ENCODE data around the gene TMEM141.
"Not testable (repeated sequence)": the region's sequence is repeated elsewhere in the genome, so short reads cannot be mapped to it uniquely, and the experiment has no call there.

The TMEM141 gene

DNA sequence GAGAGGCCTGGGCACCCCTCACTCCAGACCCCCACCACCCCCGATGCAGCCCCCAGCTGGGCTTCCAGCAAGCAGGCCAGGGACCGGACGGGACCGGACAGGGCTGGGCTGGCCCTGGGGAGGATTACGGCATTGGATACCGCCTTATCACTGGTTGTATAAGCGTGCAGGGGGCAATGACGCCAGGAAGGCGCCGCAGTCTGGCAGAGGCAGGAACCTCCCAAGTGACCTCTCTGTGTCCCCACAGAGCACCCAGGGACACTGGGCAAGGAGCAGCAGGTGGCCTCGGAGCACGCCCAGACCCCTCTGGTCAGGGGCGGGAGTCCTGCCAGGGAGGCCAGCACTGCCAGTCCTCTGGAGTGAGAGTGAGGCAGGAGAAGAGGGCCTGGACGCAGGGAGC lies 26.1 kb upstream of the TMEM141 start:
- TF ChIP-seq, protein P1, sequence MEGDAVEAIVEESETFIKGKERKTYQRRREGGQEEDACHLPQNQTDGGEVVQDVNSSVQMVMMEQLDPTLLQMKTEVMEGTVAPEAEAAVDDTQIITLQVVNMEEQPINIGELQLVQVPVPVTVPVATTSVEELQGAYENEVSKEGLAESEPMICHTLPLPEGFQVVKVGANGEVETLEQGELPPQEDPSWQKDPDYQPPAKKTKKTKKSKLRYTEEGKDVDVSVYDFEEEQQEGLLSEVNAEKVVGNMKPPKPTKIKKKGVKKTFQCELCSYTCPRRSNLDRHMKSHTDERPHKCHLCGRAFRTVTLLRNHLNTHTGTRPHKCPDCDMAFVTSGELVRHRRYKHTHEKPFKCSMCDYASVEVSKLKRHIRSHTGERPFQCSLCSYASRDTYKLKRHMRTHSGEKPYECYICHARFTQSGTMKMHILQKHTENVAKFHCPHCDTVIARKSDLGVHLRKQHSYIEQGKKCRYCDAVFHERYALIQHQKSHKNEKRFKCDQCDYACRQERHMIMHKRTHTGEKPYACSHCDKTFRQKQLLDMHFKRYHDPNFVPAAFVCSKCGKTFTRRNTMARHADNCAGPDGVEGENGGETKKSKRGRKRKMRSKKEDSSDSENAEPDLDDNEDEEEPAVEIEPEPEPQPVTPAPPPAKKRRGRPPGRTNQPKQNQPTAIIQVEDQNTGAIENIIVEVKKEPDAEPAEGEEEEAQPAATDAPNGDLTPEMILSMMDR (conservative IDR thresholded peaks at IDR 0.05; ENCODE audit: low read length): no peak
- no peak overlapping the region for H3K4me3 ChIP-seq (ENCODE audit: low read length)
- no peak for DNase-seq (ENCODE audit: low read depth)

DNA sequence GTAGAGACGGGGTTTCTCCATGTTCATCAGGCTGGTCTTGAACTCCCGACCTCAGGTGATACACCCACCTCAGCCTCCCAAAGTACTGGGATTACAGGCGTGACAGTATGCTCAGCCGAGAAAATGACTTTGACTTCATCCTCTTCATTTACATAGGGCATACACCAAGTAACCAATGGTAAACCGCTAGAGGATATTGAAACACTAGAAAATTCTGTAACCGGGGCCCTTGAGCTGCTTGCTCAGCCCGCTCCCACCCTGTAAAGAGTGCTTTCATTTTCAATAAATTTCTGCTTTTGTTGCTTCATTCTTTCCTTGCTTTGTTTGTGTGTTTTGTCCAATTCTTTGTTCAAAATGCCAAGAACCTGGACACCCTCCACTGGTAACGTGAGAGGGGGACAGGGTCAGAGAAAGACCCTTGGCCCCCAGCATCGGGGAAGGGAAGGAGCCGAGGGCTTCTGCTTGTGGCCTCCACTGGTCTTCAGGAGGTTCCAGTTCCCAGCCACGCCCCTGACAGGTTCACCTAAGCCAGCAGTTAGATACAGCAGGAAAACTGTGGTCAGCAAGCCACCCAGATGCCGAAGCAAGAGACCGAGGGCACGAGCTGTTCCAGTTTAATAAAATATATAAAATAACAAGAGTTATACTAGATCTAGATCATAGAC lies 25.3 kb upstream of the TMEM141 start:
- DNase-seq (ENCODE audit: low read depth); H3K4me3 ChIP-seq (ENCODE audit: low read length): not testable (repeated sequence)

DNA sequence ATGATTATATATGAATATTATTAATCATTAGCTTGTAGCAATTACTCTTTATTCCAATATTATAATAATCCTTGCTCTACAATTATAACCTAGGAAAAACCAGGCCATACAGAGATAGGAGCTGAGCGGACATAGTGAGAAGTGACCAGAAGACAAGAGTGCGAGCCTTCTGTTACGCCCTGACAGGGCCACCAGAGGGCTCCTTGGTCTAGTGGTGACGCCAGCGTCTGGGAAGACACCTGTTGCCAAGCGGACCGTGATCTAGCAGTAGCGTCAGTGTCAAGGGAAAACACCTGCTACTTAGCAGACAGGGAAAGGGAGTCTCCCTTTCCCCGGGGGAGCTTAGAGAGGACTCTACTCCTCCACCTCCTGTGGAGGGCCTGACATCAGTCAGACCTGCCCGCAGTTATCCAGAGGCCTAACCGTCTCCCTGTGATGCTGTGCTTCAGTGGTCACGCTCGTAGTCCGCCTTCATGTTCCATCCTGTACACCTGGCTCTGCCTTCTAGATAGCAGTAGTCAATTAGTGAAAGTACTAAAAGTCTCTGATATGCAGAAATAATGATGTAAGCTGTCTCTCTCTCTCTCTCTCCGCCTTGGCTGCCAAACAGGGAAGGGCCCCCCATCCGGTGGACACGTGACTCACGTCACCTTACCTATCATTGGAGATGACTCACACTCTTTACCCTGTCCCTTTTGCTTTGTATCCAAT lies 24.6 kb upstream of the TMEM141 start:
- peak; percentile 34 for DNase-seq (ENCODE audit: low read depth)
- TF ChIP-seq, protein P1 (conservative IDR thresholded peaks at IDR 0.05; ENCODE audit: low read length): peak; percentile 31; the same call in 1 of the 2 replicates
- not testable (repeated sequence) for H3K4me3 ChIP-seq (ENCODE audit: low read length)

DNA sequence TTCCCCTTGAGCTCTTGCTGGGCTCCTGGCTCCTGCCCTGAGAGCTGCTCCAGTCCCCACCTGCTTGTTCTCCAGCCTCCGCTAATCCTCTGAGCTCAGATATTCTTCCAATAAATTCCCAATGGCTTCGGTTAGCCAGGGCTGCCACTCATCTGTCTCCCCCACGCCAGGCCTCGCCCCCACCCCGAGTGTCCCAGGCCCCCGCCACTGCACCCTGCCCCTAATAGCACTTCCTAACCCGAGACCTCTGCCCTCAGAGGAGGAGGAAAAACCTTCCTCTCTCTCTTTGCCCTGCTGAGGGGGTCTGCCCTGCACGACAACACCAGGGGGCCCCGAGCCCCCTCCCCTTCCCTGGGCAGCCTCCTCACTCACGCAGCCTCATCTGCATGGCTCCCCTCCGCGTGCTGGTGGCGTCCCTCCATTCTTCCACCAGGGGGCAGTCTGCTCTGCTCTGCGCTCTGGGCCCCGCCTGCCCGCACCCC lies 21.4 kb upstream of the TMEM141 start:
- TF ChIP-seq, protein P1 (conservative IDR thresholded peaks at IDR 0.05; ENCODE audit: low read length): peak; percentile 44
- no peak overlapping the region for H3K4me3 ChIP-seq (ENCODE audit: low read length)
- no peak for DNase-seq (ENCODE audit: low read depth)

DNA sequence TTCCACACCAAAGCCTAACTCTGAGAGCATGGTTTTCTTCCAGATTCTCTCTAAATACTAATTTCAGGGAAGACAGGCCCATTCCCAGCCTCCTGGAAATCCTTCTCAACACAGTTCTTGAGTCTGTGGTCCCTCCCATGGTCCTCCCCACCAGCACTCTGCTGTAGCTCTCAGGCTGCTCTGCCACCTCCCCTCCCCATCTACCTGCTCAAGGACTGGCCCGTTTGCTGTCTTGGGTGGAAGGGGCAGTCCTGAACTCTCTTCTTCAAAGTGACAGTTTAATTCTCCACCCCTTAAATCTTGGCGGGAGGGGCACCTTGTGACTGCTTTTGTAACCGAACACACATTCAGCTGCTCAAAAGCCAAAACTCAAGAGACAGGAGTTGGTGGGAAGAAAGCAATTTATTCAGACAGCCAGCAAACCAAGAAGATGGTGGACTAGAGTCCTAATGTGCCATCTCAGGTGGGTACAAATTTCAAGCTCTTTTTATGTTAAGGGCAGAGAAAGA lies 19.2 kb upstream of the TMEM141 start:
- TF ChIP-seq, protein P1 (conservative IDR thresholded peaks at IDR 0.05; ENCODE audit: low read length): no peak
- H3K4me3 ChIP-seq (ENCODE audit: low read length): no peak overlapping the region
- no peak for DNase-seq (ENCODE audit: low read depth)

DNA sequence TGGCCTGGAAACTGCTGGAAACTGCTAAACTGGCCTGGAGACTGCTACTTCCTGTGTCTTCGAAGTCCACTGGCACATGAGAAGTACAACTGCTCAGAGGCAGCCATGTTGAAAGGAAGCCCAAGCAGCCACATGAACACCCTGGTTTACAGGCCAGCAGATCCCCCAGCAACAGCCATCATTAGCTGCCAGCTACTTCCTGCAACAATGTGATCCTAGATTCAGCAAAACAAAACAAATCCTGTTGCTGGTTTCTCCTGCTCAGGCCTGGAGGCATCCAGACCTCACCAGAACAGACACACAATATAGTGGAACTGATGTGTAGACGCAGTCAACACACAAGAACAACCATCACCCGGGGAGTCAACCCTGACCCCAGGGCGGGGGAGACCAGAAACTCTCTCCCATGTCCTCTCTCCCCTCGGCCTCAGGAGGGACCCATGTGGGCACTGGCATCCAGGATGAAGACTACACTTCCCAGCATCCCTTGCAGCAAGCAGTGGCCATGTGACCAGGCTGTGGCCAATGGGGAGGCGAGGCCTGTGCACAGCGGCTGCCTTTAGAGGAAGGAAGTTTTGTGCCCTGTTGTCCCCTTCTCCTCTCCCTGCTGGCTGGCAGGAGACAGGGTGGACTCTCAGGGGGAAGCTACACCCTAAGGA lies 17.6 kb upstream of the TMEM141 start:
- TF ChIP-seq, protein P1 (conservative IDR thresholded peaks at IDR 0.05; ENCODE audit: low read length): no peak
- no peak for DNase-seq (ENCODE audit: low read depth)
- H3K4me3 ChIP-seq (ENCODE audit: low read length): no peak overlapping the region

DNA sequence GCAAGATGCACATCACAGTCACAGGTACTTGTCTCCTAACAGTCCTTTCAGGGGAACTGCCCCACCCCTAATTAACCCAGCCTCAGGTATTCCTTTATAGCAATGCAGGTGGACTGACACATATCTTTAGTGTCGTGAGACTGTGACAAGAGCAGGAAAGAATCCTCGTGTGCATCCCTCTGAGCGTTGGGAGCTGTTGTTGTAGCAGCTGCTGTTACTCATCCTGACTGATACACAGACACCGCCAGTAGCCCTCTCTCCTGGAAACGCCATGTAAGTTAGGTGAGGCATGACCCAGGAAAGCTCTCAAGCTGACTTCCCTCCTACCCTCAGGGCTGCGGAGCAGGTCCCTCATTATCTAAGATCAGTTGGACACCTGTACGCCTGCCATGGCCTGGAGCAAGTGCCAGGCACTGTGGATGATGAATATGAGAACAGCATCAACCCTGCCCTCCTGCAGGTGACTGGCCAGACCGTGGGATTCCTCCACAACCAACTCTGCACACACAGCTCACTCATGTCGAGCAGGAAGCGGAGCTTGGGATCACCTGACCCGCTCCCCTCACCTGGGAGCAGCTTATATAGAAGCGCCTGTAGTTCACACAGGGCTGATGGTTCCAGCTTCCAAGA lies 16.6 kb upstream of the TMEM141 start:
- TF ChIP-seq, protein P1 (conservative IDR thresholded peaks at IDR 0.05; ENCODE audit: low read length): no peak
- H3K4me3 ChIP-seq (ENCODE audit: low read length): no peak overlapping the region
- no peak for DNase-seq (ENCODE audit: low read depth)

Data from AG10803 (cell line).